ENCODE measurements around the gene EIF3F.

Gene EIF3F

DNA sequence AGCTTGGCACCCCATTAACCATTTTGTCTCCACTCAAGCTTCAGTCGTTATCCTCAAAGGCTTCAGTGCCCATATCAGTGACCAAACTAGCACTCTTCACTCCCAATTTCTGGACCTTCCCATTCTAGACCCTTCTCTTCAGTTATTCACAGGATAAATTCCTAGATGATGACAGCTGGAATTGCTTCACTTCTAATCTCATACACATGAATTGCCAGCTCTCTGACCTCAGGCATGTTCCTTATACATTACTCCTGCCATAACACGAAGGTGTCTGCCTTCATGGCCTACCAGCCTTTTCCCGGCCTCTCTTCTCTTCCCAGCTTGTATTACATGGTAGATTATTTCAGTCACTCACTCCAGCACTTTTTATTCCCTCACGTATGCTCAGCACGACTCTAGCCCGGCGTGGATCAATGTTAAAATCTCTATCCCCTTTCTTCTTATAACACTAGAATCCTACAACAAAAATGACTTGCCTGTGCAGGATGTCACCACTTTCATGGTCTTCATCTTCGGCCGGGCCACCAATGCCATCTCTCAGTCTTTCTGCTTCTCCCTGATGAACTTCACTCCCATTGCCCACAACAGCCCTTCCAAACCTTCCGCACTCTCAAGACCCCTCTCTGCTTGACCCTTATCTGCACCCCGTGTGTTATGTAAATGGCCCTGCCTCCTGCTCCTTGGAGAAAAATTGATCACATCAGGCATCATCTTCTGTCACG, 36.9 kb downstream of the EIF3F start:
- no peak for DNase-seq

DNA sequence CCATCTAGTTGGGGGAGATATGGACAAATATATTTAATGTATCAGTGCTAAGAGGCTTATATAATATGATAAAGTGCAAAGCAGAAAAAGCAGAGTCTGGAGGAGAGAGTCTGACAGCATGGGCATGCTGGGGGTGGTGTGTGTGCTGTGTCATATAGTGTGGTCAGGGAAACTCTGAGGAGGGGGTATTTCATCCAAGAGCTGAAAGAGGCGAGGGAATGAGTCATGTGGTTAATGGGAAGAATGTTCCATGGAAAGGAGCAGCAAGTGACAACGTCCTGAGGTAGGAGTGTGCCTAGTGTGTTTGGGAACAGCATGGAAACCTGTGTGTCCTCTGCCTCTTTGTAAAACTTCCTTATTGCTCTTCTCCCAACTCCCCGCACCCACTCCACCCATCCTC, 38.0 kb downstream of the EIF3F start:
- DNase-seq: no peak

DNA sequence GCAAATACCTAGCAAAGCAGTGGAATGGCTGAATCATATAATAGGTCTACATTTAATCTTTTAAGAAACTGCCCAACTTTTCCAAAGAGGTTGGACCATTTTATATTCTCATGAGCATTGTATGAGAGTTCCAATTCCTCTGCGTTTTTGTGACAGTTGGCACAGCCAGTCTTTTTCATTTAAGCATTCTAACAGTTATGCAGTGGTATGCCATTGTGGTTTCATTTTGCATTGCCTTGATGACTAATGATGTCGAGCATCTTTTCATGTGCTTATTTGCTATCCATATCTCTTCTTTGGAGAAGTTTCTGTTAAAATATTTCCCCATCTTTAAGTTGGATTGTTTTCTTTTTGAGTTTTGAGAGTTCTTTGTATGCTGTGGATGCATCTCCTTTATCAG, 38.7 kb downstream of the EIF3F start:
- no peak for DNase-seq

DNA sequence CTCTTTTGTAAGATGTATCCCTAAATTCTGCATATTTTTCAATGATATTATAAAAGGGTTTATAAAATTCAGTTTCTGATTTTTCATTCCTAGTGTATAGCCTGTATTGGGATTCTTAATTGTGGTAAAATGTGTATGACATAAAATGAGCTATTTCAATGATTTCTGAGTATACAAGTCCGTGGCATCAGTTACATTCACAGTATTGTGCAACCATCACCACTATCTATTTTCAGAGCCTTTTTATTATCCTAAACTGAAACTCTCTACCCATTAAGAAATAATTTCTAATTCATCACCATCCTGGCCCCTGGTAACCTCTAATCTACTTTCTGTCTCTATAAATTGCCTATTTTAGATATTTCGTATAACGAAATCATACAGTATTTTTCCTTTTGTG, 39.8 kb downstream of the EIF3F start:
- no peak for DNase-seq

DNA sequence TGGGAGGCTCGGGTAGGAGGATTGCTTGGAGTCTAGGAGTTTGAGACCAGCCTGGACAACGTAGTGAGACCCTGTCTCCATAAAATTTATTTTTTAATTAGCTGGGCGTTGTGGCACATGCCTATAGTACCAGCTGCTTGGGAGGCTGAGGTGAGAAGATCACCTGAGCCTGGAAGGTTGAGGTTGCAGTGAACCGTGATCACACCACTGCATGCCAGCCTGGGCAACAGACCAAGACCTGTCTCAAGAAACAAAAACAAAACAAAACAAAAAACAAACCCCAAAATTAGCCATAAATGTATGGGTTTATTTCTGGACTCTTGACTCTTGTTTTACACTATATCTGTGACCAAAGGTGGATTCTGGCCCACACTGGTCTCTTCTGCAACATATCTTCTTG, 41.6 kb downstream of the EIF3F start:
- DNase-seq: no peak

DNA sequence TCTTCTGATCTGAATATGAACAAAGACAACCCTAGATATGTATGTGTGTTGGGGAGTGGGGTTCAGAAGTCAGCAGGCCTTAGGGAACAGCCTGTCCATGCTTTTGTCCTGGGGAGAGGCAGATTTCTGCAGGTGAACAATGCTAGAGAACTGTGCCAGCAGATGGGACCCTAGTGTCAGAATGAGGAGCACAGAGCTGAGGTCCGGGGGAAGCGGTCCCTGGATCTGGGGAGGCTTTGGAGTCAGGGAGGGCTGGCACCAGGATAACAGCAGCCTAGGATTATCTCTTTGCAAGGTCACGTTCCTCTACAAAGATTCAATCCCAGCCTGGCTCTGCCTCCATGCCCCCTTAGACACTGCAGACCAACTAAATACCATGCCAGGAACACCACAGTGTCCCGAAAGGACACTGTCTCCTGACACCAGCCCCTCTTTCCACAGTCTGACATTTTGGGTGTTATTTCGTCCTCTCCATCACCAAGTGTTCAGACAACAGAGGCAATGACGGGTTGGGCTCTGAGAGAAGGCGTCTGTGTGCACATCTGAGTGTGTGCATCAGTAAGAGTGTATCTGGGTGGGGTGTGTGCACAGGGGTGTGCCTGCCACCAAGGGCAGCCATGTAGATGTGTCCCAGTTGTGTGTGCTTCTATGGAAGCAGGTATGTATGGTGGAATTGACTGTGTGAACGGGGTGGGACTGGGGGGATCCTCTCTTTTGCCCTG, 43.5 kb downstream of the EIF3F start:
- DNase-seq: no peak

DNA sequence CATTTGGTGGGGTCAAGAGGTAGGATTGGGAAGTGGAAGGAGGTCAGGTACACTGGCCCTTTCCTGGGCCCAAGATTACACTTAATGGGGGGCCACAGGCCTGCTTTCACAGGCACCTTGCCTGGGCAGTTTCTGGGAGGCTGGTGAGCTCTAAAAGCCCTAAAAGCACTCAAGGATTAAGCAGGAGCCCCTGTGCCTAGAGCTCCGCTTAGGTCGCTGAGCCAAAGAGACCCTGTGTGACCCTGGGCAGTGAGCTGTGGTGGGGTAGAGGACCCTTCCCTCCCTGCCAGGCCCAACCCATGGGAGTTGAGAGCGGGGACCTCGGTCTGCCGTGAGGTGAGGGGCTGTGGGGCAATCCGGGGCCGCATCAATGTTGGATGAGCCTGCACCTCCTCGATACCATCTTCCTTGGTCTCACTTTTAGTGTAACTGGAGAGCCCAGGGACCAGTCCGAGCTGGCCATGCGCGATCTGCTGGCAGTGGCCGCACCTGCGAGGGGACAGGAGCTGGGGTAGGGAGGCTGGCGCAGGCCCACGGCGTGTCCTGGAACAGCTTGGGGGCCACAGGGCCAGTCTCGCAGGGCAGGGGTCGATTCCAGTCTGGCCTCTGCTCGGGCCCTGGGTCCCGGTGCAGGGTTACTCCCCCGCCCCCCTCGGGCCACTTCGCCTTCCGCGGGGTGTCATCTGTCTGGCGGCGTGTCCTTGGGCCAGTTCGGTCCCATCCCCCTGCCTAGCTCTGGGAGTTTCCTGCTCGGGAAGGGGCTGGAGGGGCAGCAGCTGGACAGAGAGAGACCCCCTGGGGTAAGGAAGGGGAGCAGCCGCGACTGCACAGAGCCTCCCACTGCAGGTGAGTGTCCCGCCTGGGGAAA, 44.3 kb downstream of the EIF3F start:
- no peak for DNase-seq

DNA sequence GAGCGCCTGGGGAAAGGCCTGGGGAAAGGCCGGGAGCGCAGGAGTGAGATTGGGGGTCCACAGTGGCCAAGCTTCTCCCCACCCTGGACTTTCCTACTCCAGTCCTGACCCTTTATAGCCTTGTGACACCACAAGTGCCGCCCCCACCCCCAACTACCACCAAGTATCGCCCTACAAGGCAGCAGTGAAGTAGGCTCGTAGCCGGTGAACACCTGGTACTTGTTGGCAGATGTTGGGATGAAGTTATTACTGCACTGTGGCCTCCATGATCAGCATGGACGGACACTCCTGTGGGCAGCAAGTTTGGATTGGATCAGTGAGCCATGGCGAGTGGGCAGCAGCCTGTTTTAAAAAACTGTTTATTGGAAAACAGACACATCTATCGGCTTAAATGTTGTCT, 45.0 kb downstream of the EIF3F start:
- no peak for DNase-seq

DNA sequence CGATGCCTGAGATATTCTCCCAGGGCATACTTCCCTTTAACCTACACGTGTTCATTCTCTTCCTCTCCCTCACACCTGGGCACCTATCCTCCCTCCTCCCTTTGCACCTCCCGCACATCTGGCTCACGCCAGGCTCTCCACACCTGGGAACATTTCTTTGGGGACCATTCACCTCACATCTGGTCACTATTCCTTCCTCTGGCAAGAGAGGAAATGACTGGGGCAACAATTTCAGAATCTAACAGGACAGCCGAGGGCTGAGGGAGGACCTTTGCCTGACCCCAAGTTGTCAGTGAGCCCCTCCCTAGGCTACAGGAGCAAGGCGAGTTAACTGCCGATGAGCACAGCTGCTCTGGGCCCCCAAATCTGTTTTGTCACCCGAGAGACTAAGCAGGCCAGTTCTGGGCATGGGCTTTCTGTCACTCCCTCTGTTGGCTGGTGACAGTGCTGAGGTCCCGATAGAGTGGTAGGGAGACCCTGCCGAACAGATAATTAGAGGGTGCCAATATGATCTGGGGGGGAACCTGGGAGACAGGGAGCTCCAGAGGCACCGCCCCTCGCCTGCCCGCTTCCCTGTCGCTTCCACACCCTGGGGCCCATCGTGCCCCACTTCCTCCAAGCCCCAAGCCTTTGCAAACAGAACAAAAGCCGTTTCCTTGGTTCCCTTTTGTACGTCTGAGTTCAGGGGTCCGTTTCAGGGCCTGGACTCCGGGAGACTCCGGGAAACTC, 45.6 kb downstream of the EIF3F start:
- no peak for DNase-seq

DNA sequence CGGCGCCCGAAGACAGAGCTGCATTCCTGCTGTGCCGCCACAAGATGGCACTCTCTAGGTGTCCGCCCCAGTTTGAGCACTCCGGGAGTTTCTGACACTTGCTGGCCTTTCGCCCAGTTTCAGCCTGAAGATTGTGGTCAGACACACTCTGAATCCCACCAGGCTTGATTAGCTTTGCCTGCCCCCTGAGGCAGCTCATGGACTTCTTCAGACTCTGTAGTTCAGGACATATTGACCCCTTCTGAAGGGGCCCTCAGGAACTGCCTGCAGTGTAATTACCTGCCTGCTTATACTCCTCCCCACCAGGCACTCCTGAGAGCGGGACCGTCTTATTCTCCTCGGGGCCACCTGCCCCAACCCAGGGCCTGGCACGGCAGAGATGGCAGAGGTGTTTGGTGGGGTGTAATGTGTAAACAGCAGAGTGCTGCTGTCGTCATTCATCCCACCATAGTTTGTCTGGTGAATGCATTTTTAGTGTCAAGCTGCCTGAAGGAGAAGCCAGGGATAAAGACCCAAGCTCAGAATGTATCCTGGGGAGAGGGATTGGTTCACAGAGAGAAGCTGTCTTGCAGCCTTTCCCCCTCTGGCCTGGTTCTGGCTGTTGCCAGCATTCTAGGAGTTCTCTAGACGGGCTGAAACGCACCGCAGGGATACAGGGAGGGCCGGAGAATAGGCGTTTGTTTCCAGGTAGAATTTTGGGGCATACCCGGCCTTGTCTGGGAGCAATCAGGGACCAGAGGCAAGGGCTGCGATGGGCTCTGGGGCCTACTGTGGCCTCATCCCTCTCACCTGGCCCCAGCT, 46.4 kb downstream of the EIF3F start:
- DNase-seq: peak; percentile 51

DNA sequence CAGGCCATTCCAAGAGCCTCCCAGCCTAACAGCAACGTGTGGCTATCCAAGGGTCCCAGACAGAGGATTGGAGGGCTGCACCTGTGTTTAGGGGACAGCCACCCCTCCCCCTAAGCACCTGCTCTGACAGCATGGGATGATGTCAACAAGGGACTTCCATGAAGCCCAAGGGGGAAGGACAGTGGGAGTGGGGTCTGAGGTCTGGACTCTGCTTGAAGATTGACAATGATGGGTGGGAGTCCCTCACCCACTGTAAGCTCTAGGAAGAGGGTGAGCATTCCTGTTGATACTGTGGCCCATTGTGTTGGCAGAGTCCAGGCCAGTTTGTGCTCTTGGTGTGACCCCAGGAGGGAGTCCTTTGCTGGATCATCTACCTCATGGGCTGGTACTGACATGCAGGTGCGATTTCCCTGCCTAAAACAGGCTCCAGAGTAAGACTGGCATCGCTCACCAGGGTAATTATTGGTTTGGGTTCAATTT, 47.0 kb downstream of the EIF3F start:
- no peak for DNase-seq

DNA sequence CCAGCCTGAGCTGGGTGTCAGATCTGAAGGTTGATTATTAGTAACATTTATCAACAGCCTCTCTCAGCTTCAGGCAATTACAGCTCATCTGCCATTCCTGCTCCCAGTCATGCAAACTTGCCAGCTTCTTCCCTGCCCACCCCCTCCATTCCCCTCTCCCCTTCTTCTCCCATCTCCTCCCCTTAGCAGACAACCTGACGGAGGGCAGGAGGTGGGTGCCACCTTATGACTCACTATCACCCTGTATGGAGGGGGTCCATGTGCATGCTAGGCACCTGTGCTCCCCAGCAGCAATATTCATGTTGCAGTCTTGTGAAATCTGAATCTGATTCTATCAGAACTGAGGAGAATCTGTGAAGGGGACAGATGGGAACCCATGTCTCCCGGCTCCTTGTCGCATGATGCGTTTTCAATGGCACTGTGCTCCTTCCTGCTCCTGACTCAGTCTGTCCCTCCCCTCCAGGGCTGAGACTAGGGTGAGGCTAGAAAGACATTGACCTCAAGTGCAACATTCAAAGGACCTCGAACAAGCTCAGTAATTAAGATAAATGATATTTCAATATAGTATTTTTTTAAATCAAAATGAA, 47.6 kb downstream of the EIF3F start:
- DNase-seq: peak; percentile 11

DNA sequence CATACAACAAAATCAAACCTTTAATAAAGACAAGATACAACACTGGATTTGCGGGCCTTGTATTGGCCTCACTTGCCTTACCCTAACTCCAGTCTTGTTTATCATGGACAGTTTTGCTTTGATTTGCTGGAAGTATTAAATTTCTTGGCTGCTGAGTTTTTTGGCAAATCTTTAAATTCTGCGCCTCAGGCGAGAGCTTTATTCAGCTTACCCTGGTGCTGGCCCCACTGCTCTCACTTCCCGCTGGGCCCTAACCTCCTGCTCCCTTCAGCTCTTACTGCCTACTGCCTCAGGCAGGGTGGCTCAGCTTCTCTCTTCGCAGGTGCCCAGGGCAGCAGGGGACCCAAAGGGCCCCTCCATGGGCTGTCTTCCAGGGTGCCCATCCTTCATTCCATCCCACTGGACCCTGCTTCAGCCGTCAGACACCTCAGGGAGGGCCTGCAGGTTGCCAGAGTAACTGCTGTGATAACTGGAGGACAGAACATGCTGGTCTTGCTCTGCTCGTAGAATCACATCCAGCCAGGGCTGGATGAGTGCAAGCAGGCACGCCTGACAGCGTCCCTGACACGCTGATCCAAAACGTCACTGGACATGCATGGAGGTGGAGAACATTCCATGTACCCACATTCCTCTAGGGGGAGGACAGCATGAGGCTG, 48.2 kb downstream of the EIF3F start:
- no peak for DNase-seq

DNA sequence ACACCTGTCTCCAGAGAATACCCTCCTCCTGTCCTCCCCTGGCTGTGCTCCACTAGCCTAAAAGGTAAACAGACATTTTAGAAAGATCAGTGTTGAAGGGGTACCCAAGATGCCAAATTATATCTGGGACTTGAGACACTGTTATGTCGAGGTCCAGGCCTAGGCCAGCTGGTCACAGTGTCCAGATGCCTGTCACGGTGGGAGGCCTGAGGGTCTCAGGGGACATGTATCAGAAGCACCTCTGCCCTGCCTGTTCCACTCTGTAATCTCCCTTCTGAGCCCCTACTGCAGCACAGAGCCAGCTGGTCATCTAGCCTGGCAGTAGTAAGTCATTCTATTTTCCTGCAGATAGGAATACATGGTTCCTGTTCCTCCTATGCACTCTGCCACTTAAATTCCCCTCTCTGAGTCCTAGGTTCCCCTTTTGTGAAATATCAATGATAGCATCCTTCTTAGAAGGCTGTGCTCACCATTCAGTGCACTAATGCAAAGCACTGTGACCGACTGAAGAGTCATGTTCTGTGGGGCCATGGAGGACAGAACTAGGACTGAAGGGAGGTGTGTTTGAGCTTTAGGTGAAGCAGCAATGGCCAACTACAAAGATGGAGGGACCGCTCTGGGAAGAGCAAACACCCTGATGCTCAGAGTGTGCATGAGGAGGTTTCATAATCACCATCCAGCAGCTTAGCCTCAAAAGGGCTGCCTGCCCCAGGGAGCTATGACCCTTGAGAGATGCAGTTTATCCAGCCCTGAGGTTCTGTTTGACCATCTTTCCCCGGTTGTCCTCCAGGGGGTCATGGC, 49.1 kb downstream of the EIF3F start:
- DNase-seq: no peak

DNA sequence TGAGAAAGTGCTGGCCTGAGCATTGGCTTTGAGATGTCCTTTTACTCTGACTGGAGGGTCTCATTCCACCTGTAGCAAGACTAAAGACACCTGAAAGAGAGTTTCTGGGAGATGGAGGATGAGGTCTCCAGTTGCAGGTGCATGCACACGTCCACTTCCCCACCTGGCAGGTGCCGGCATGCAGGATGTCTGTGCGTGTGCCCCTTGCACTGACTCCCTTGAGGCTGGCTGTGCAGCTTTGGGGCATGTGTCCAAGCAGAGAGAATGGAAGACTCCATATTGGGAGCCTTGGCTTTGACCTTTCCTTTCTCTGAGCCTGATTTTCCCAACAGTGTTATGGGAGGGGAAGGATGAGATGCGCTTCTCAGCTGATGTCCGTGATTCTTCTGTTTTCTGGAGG, 49.8 kb downstream of the EIF3F start:
- DNase-seq: no peak

DNA sequence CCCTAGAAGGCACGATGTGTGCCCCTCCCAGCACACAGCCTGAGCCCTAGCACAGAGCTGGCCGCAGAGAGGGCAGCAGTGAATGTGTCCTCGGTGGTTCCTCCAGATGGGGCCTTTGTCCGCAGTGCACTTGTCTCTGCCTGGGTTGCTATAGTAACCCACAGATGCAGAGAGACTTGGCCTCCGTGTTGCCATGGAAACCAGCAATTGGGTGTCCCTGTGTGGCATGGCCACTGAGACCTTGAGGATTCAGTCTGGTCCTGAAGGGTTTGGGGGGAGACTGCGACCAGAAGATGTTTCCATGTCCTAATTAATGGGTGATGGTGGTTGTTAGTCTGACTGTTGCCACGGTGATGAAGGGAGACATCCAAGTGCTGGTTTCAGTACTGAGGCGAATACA, 51.3 kb downstream of the EIF3F start:
- DNase-seq: no peak

DNA sequence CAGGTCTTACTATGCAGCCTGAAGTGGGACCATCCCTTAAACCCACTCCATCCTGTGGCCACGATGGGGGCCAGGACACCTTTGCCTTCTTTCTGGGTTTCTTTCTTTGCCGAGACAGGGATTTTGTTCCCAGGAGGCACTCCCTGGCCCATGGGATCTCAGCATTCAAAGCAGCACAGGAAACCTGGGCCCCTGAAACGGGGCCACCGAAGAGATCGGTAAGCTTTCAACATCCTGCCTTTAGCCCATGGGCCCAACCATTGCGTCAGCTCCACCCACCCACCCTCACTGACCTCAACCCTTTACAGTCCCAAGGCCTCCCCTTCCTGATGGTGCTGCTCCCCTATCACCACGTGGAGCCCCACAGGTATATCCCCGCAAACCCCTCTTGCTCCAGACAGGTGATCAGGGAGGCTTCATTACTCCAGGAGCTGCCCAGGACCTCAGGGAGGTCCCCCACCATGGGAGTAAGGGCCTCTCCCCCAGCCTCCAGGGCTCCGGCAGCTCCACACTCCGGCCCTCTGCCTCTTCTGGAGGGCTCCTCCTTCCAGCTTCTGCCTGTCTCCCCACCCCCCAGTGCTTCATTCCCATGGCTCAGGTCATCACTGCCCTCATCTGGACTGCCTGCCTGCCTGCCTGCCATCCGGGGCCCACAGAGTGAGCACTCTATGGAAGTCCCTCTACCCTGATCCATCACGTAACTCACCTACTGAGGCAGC, 51.8 kb downstream of the EIF3F start:
- no peak for DNase-seq

DNA sequence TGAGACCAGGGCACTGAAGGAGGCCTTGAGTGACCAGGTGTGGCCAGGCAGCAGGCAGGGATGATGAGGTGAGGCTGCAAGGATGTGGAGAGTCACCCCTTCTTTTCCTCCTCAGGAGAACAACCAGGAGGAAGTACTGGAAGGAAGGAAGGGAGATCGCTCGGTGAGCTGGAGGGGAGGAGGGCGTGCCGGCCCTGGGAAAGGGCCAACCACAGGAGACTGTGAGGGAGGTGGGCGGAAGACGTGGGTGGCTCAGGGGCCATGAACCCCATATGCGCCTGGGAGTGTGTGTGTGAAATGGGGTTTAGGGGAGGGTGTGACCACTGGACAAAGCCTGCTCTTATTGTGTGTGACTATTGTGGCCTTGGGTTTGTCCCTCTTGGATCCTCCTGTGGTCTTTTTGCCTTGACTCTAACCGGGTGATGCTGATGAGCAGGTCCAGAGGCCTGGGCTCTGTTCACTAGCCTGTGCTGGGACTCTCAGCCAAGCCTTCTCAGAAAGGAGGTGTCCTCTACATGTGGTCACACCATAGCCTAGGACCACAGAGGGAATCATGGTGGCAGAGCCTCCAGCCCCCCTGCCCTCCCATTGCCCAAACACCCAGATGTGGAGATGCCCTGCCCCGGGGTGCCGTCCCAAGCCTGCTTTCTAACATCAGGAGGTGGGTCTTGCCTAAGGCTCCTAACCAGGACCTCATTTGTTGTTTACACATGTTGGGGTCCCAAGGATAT, 52.6 kb downstream of the EIF3F start:
- no peak for DNase-seq
